ENCODE results near the gene PHLDA2. TPM values are rescaled to one million over a fixed set of nuclear protein-coding genes. Genes with fewer than 3 reads are reported as not detected.

Gene PHLDA2
- total and polyA plus RNA-seq, 9 of the 15 experiments (the other 6 are each of a cell fraction or from before 2014, with no cell fraction given), result 0.43 to 42.4 (median 4.7) TPM

- TF ChIP-seq SMARCC2 (IDR thresholded peaks at IDR 0.05; ENCODE audit: low read depth) (no peak), CHD4 (IDR thresholded peaks at IDR 0.05; ENCODE audit: insufficient read depth, insufficient replicate concordance, low read depth, low read length, poor library complexity, severe bottlenecking) (peak; percentile 59), TARDBP (IDR thresholded peaks at IDR 0.05) (no peak), CBFB (CRISPR knock-in tag; IDR thresholded peaks at IDR 0.05) (peak; percentile 80; the same call in 1 of the 2 replicates), E4F1 (CRISPR knock-in tag; IDR thresholded peaks at IDR 0.05; ENCODE audit: borderline replicate concordance) (no peak), MLLT1 (IDR thresholded peaks at IDR 0.05) (peak; percentile 52 to 77; a peak in 2 of 4 replicates), ARID3B (CRISPR knock-in tag; IDR thresholded peaks at IDR 0.05; ENCODE audit: borderline replicate concordance) (no peak), ZNF232 (CRISPR knock-in tag; IDR thresholded peaks at IDR 0.05) (peak; percentile 96), E2F1 (CRISPR knock-in tag; IDR thresholded peaks at IDR 0.05) (0 out of 2 replicates have a peak, but pooled peaks have one; percentile 41), DIDO1 (tag; IDR thresholded peaks at IDR 0.05; ENCODE audit: low read depth) (no peak), ZBTB43 (CRISPR knock-in tag; IDR thresholded peaks at IDR 0.05) (0 out of 2 replicates have a peak, but pooled peaks have one; percentile 93), ATF7 (IDR thresholded peaks at IDR 0.05) (peak; percentile 38; the same call in 1 of the 2 replicates), HLTF (IDR thresholded peaks at IDR 0.05) (0 out of 2 replicates have a peak, but pooled peaks have one; percentile 51), ZNF347 (CRISPR knock-in tag; IDR thresholded peaks at IDR 0.05; ENCODE audit: low read depth) (no peak), ZNF3 (CRISPR knock-in tag; IDR thresholded peaks at IDR 0.05) (no peak), COPS2 (conservative IDR thresholded peaks at IDR 0.05) (no peak), SAFB2 (IDR thresholded peaks at IDR 0.05; ENCODE audit: borderline replicate concordance, low read depth, low read length, severe bottlenecking) (no peak), MTA2 (IDR thresholded peaks at IDR 0.05; ENCODE audit: low read depth) (peak; percentile 33; the same call in 1 of the 2 replicates), DLX4 (CRISPR knock-in tag; IDR thresholded peaks at IDR 0.05) (no peak), HDGF (IDR thresholded peaks at IDR 0.05) (no peak)
Measured at GRCh38 chr11:2885017-2885677, 44.1 kb downstream of the PHLDA2 start (continued).

All from K562 (cell line).